SK-N-SH treated with all-trans-retinoic acid at 6 μM for 48 hours (cell line): ENCODE results near the gene PDSS2.

Source experiments
- CREB5 ChIP-seq: fragments of 250-450 bp; sonication (Bioruptor Pico); IDR thresholded peaks from 2 replicates; pipeline ENCODE4 v1.5.1; 2020; ENCODE audit warnings: low read depth, mild to moderate bottlenecking, moderate library complexity
- SNAI2 ChIP-seq: fragments of 250-450 bp; sonication (Bioruptor Pico); IDR thresholded peaks from 2 replicates; pipeline ENCODE4 v1.5.0; 2020; ENCODE audit warnings: mild to moderate bottlenecking, moderate library complexity
- TCF4 ChIP-seq: fragments of 250-450 bp; sonication (Bioruptor Pico); IDR thresholded peaks from 2 replicates; pipeline ENCODE4 v1.8.0; 2021; ENCODE audit warnings: mild to moderate bottlenecking, moderate library complexity, borderline replicate concordance
- TF ChIP-seq, protein P1 (sequence below): fragments of 250-450 bp; sonication (Bioruptor Pico); IDR thresholded peaks from 2 replicates; pipeline ENCODE4 v1.8.0; 2020; ENCODE audit warnings: mild to moderate bottlenecking, moderate library complexity, borderline replicate concordance

DNA sequence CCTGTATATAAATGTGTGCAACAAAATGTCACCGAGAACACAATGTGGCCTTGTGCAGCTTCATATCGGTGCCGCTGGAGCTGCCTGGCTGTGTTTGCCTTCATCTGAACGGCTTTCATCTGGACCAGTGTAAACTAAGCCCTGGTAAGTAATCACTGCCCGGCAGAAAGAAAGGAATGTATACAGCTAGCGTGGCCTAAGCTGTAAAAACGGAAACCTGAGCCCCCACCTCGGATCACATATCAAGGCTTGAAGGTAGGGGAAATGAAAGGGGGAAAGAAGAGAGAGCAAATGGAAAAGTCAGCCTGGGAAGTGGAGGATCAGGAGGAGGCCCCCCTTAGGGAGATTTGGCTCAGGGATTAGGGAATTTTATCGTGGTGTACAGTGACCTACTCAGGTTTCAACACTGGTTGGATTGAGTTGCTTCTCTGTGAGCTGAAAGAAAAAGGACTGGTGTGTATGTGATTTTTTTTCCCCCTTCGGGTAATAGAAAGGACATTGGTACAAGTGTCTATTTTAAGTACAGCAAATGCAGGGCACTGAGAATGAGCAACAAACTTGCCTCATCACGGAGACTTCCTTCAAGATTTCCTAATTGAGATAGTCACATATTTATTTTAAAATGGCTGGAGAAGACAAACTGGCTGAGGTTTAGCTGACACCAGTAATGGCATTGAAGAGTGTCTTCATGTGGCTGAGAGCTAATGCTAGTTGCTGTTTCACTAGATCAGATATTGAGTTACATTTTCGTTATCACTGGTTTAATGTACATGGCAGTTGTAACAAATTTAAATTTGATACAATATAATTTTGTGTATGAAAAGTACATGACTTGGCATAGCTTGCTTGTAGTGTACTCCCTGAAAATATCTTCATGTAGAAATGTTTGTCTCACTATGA, 34.0 kb upstream of the PDSS2 start:
- no peak for TF ChIP-seq CREB5
- no peak for TF ChIP-seq SNAI2 (CRISPR knock-in tag)
- no peak for TF ChIP-seq TCF4 (CRISPR knock-in tag)
- TF ChIP-seq, protein P1, sequence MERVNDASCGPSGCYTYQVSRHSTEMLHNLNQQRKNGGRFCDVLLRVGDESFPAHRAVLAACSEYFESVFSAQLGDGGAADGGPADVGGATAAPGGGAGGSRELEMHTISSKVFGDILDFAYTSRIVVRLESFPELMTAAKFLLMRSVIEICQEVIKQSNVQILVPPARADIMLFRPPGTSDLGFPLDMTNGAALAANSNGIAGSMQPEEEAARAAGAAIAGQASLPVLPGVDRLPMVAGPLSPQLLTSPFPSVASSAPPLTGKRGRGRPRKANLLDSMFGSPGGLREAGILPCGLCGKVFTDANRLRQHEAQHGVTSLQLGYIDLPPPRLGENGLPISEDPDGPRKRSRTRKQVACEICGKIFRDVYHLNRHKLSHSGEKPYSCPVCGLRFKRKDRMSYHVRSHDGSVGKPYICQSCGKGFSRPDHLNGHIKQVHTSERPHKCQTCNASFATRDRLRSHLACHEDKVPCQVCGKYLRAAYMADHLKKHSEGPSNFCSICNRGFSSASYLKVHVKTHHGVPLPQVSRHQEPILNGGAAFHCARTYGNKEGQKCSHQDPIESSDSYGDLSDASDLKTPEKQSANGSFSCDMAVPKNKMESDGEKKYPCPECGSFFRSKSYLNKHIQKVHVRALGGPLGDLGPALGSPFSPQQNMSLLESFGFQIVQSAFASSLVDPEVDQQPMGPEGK = no peak
